ENCODE results near the gene CD300C.
"Not testable (repeated sequence)": the region's sequence is repeated elsewhere in the genome, so short reads cannot be mapped to it uniquely, and the experiment has no call there.

CD300C gene

GRCh38 chr17:74545843-74546230, at the start of gene CD300C:
Gene CD300C, minus strand, starts transcription at chr17:74546115. Its CDS starts 333 bp downstream, at chr17:74545782.
- Mint-ChIP-seq H3K36me3 (no peaks in the 10 kb centered on the region), H3K27me3 (peaks cover 31% of the 10 kb centered on the region), H3K9me3 (no peaks in the 10 kb centered on the region), H3K4me1 (peaks cover 11% of the 10 kb centered on the region), H3K27ac (peak within 1 kb of the TSS; percentile 11), H3K4me3 (no peak within 1 kb of the TSS)
- ATAC-seq: peak; percentile 66

GRCh38 chr17:74595037-74595750, 49.3 kb upstream of the CD300C start:
- no peak for ATAC-seq
- H3K4me1 Mint-ChIP-seq: peaks cover 36% of the 10 kb centered on the region
- H3K36me3 Mint-ChIP-seq: no peaks in the 10 kb centered on the region
- no peak overlapping the region for H3K4me3 Mint-ChIP-seq
- peaks cover 11% of the 10 kb centered on the region for H3K27me3 Mint-ChIP-seq
- H3K9me3 Mint-ChIP-seq: no peaks in the 10 kb centered on the region
- no peak overlapping the region for H3K27ac Mint-ChIP-seq

GRCh38 chr17:74592087-74592990, 46.4 kb upstream of the CD300C start, which contains the start of gene CD300LD:
Gene CD300LD, minus strand, starts transcription at chr17:74592283. Its CDS starts 81 bp downstream, at chr17:74592202.
- H3K9me3 Mint-ChIP-seq: no peaks in the 10 kb centered on the region
- H3K4me1 Mint-ChIP-seq: peaks cover 16% of the 10 kb centered on the region
- H3K27ac Mint-ChIP-seq: no peak within 1 kb of the TSS
- peak; percentile 74 for ATAC-seq
- H3K36me3 Mint-ChIP-seq: no peaks in the 10 kb centered on the region
- no peak within 1 kb of the TSS for H3K4me3 Mint-ChIP-seq
- H3K27me3 Mint-ChIP-seq: no peaks in the 10 kb centered on the region

- no peak for ATAC-seq
- H3K4me3 Mint-ChIP-seq: no peak overlapping the region
- no peaks in the 10 kb centered on the region for H3K36me3 Mint-ChIP-seq
- H3K9me3 Mint-ChIP-seq: no peaks in the 10 kb centered on the region
- no peaks in the 10 kb centered on the region for H3K27me3 Mint-ChIP-seq
- peaks cover 16% of the 10 kb centered on the region for H3K4me1 Mint-ChIP-seq
- no peak overlapping the region for H3K27ac Mint-ChIP-seq
Observed at GRCh38 chr17:74591503-74591902, 45.6 kb upstream of the CD300C start.

GRCh38 chr17:74585711-74586110, 39.8 kb upstream of the CD300C start:
- Mint-ChIP-seq H3K27me3 (peaks cover 23% of the 10 kb centered on the region), H3K36me3 (no peaks in the 10 kb centered on the region), H3K27ac (no peak overlapping the region), H3K9me3 (peaks cover 3% of the 10 kb centered on the region), H3K4me1 (no peaks in the 10 kb centered on the region), H3K4me3 (no peak overlapping the region)
- no peak for ATAC-seq

- Mint-ChIP-seq H3K27ac (no peak overlapping the region), H3K9me3 (peaks cover 3% of the 10 kb centered on the region), H3K4me3 (no peak overlapping the region), H3K36me3 (no peaks in the 10 kb centered on the region), H3K27me3 (peaks cover 29% of the 10 kb centered on the region), H3K4me1 (peaks cover 1% of the 10 kb centered on the region)
- ATAC-seq: no peak
Observed at GRCh38 chr17:74584292-74585060, 38.6 kb upstream of the CD300C start.

GRCh38 chr17:74582633-74583032, 36.7 kb upstream of the CD300C start:
- ATAC-seq: no peak
- H3K4me3 Mint-ChIP-seq: no peak overlapping the region
- peaks cover 3% of the 10 kb centered on the region for H3K9me3 Mint-ChIP-seq
- H3K27me3 Mint-ChIP-seq: peaks cover 41% of the 10 kb centered on the region
- peaks cover 4% of the 10 kb centered on the region for H3K4me1 Mint-ChIP-seq
- H3K27ac Mint-ChIP-seq: no peak overlapping the region
- H3K36me3 Mint-ChIP-seq: no peaks in the 10 kb centered on the region

GRCh38 chr17:74579900-74580299, 34.0 kb upstream of the CD300C start:
- Mint-ChIP-seq H3K4me1 (peaks cover 10% of the 10 kb centered on the region), H3K36me3 (no peaks in the 10 kb centered on the region), H3K27ac (no peak overlapping the region), H3K9me3 (peaks cover 3% of the 10 kb centered on the region), H3K4me3 (no peak overlapping the region), H3K27me3 (peaks cover 48% of the 10 kb centered on the region)
- ATAC-seq: no peak

- ATAC-seq: no peak
- Mint-ChIP-seq H3K36me3 (no peaks in the 10 kb centered on the region), H3K27ac (no peak overlapping the region), H3K4me3 (no peak overlapping the region), H3K27me3 (peaks cover 48% of the 10 kb centered on the region), H3K9me3 (no peaks in the 10 kb centered on the region), H3K4me1 (peaks cover 10% of the 10 kb centered on the region)
Observed at GRCh38 chr17:74578979-74579378, 33.1 kb upstream of the CD300C start.

- Mint-ChIP-seq H3K4me1 (peaks cover 10% of the 10 kb centered on the region), H3K36me3 (no peaks in the 10 kb centered on the region), H3K4me3 (no peak overlapping the region), H3K9me3 (no peaks in the 10 kb centered on the region), H3K27ac (no peak overlapping the region), H3K27me3 (peaks cover 34% of the 10 kb centered on the region)
- no peak for ATAC-seq
Observed at GRCh38 chr17:74574489-74575142, 28.7 kb upstream of the CD300C start.

GRCh38 chr17:74573635-74574034, 27.7 kb upstream of the CD300C start:
- not testable (repeated sequence) for H3K27ac Mint-ChIP-seq, H3K36me3 Mint-ChIP-seq, H3K4me3 Mint-ChIP-seq, H3K9me3 Mint-ChIP-seq, ATAC-seq
- Mint-ChIP-seq H3K4me1 (peaks cover 11% of the 10 kb centered on the region), H3K27me3 (peaks cover 35% of the 10 kb centered on the region)

GRCh38 chr17:74573169-74573568, 27.3 kb upstream of the CD300C start:
- no peak overlapping the region for H3K4me3 Mint-ChIP-seq
- ATAC-seq: no peak
- H3K27ac Mint-ChIP-seq: no peak overlapping the region
- H3K4me1 Mint-ChIP-seq: peaks cover 15% of the 10 kb centered on the region
- peaks cover 39% of the 10 kb centered on the region for H3K27me3 Mint-ChIP-seq
- H3K36me3 Mint-ChIP-seq: no peaks in the 10 kb centered on the region
- no peaks in the 10 kb centered on the region for H3K9me3 Mint-ChIP-seq

GRCh38 chr17:74571621-74572270, 25.8 kb upstream of the CD300C start:
- no peak overlapping the region for H3K4me3 Mint-ChIP-seq
- H3K9me3 Mint-ChIP-seq: no peaks in the 10 kb centered on the region
- H3K27ac Mint-ChIP-seq: no peak overlapping the region
- no peaks in the 10 kb centered on the region for H3K36me3 Mint-ChIP-seq
- H3K27me3 Mint-ChIP-seq: peaks cover 38% of the 10 kb centered on the region
- ATAC-seq: no peak
- H3K4me1 Mint-ChIP-seq: peaks cover 25% of the 10 kb centered on the region
